ENCODE results near the gene CDC5L. TPM values are rescaled to one million over a fixed set of nuclear protein-coding genes. Genes with fewer than 3 reads are reported as not detected.

The CDC5L gene
- polyA plus RNA-seq, 1 donor (not counting 4 experiments of a cell fraction or from before 2014, with no cell fraction given), result 16.6 TPM

DNA sequence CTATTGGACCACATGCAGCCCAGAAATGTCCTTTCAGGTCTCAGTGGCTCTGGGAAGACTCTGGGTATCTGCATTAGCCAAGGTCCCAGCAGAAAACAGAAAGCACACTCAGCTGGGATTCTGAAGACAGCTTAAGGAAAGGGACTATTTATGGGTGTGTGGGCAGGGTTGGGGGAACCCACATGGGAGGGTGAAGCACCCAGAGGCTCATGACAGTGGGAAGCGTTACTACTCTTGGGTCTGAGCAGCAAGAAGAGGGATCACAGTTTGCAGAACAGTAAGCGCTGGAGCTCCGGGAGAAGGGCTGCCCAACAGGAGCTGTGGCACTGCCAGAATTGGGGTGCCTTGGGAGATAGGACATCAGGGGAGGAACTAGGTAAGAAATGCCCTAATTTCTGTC, 12.4 kb upstream of the CDC5L start:
- DNase-seq (ENCODE audit: low read depth, low spot score) (no peak), FAIRE-seq (no peak)
- Histone ChIP-seq H3K4me2 (ENCODE audit: control insufficient read depth, extremely low read depth, insufficient read depth, low read depth, low read length) (no peak overlapping the region), H3K9me3 (ENCODE audit: control insufficient read depth, low read depth, low read length) (no peaks in the 10 kb centered on the region), H3K9me1 (ENCODE audit: control insufficient read depth, extremely low read depth, insufficient read depth, low read length) (no peaks in the 10 kb centered on the region), H3K27ac (ENCODE audit: control insufficient read depth, insufficient read depth, low read length) (no peak overlapping the region), H3K27me3 (ENCODE audit: control insufficient read depth, extremely low read depth, insufficient read depth, low read length) (no peaks in the 10 kb centered on the region), H3K36me3 (ENCODE audit: control insufficient read depth in 2 of 2, extremely low read depth in 1 of 2, insufficient read depth in 2 of 2, low read length in 2 of 2) (no peaks in the 10 kb centered on the region), H3K4me3 (ENCODE audit: control insufficient read depth in 2 of 3, extremely low read depth in 1 of 3, insufficient read depth in 2 of 3, low read depth in 1 of 3, low read length in 3 of 3) (no peak overlapping the region), H2AFZ (ENCODE audit: control insufficient read depth, low read length) (no peak overlapping the region), H3K9ac (ENCODE audit: control insufficient read depth, extremely low read depth, insufficient read depth, low read length) (no peak overlapping the region), H3K4me1 (ENCODE audit: control insufficient read depth, extremely low read depth, insufficient read depth, low read length) (peaks cover 16% of the 10 kb centered on the region), H4K20me1 (ENCODE audit: control insufficient read depth, extremely low read depth, insufficient read depth, low read length) (no peaks in the 10 kb centered on the region), H3K79me2 (ENCODE audit: control insufficient read depth, insufficient read depth, low read length) (no peaks in the 10 kb centered on the region)
- TF ChIP-seq, protein P1, sequence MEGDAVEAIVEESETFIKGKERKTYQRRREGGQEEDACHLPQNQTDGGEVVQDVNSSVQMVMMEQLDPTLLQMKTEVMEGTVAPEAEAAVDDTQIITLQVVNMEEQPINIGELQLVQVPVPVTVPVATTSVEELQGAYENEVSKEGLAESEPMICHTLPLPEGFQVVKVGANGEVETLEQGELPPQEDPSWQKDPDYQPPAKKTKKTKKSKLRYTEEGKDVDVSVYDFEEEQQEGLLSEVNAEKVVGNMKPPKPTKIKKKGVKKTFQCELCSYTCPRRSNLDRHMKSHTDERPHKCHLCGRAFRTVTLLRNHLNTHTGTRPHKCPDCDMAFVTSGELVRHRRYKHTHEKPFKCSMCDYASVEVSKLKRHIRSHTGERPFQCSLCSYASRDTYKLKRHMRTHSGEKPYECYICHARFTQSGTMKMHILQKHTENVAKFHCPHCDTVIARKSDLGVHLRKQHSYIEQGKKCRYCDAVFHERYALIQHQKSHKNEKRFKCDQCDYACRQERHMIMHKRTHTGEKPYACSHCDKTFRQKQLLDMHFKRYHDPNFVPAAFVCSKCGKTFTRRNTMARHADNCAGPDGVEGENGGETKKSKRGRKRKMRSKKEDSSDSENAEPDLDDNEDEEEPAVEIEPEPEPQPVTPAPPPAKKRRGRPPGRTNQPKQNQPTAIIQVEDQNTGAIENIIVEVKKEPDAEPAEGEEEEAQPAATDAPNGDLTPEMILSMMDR (optimal IDR thresholded peaks at IDR 0.05 in 1 of 3, IDR thresholded peaks at IDR 0.05 in 1 of 3, conservative IDR thresholded peaks at IDR 0.05 in 1 of 3; ENCODE audit: extremely low read depth in 1 of 3, insufficient read depth in 2 of 3, low read length in 3 of 3), result no peak
- no peak for TF ChIP-seq EZH2 (IDR thresholded peaks at IDR 0.05; ENCODE audit: low read length)
- dilution Hi-C loops (cut with MboI; ENCODE audit: extremely low pct_ligation_motif_present, low sequenced_read_pairs), result no loop called here

DNA sequence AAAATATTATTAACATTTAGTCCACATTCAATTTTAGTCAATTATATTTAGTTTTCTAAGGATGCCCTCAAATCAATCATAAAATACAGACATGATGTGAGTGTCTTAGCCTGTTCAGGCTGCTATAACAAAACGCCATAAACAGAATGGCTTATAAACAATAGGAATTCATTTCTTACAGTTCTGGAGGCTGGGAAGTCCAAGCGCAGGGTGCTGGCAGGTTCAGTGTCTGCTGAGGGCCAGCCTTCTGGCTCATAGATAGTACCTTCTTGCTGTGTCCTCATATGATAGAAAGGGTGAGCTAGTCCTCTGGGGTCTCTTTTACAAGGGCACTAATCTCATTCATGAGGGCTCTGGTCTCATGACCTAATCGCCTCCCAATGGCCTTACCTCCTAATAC, 10.0 kb upstream of the CDC5L start:
- Histone ChIP-seq H3K27me3 (ENCODE audit: control insufficient read depth, extremely low read depth, insufficient read depth, low read length) (no peaks in the 10 kb centered on the region), H3K4me2 (ENCODE audit: control insufficient read depth, extremely low read depth, insufficient read depth, low read depth, low read length) (no peak overlapping the region), H3K79me2 (ENCODE audit: control insufficient read depth, insufficient read depth, low read length) (no peaks in the 10 kb centered on the region), H3K9me3 (ENCODE audit: control insufficient read depth, low read depth, low read length) (no peaks in the 10 kb centered on the region), H4K20me1 (ENCODE audit: control insufficient read depth, extremely low read depth, insufficient read depth, low read length) (no peaks in the 10 kb centered on the region), H3K27ac (ENCODE audit: control insufficient read depth, insufficient read depth, low read length) (no peak overlapping the region), H2AFZ (ENCODE audit: control insufficient read depth, low read length) (no peak overlapping the region), H3K9me1 (ENCODE audit: control insufficient read depth, extremely low read depth, insufficient read depth, low read length) (no peaks in the 10 kb centered on the region), H3K4me3 (ENCODE audit: control insufficient read depth in 2 of 3, extremely low read depth in 1 of 3, insufficient read depth in 2 of 3, low read depth in 1 of 3, low read length in 3 of 3) (no peak overlapping the region), H3K36me3 (ENCODE audit: control insufficient read depth in 2 of 2, extremely low read depth in 1 of 2, insufficient read depth in 2 of 2, low read length in 2 of 2) (no peaks in the 10 kb centered on the region), H3K4me1 (ENCODE audit: control insufficient read depth, extremely low read depth, insufficient read depth, low read length) (peaks cover 16% of the 10 kb centered on the region), H3K9ac (ENCODE audit: control insufficient read depth, extremely low read depth, insufficient read depth, low read length) (no peak overlapping the region)
- DNase-seq (ENCODE audit: low read depth, low spot score) (no peak), FAIRE-seq (no peak)
- dilution Hi-C loops (cut with MboI; ENCODE audit: extremely low pct_ligation_motif_present, low sequenced_read_pairs), result no loop called here
- TF ChIP-seq EZH2 (IDR thresholded peaks at IDR 0.05; ENCODE audit: low read length), result no peak
- TF ChIP-seq, protein P1 (optimal IDR thresholded peaks at IDR 0.05 in 1 of 3, IDR thresholded peaks at IDR 0.05 in 1 of 3, conservative IDR thresholded peaks at IDR 0.05 in 1 of 3; ENCODE audit: extremely low read depth in 1 of 3, insufficient read depth in 2 of 3, low read length in 3 of 3), result no peak
